HepG2 (cell line): ENCODE results near the gene ARHGAP33. TPM values are rescaled to one million over a fixed set of nuclear protein-coding genes. Genes with fewer than 3 reads are reported as not detected.
A peak's percentile ranks its signal among the peaks of the same experiment; 100 is the strongest.

Experiments
- NCOA2 ChIP-seq: sonication (generic); formaldehyde crosslinking; IDR thresholded peaks from 2 replicates; pipeline ENCODE4 v1.8.0; 2022; ENCODE audit warnings: inconsistent platforms
- NR2F2 ChIP-seq: IDR thresholded peaks from 2 replicates; pipeline ENCODE4 v1.6.1; 2012; ENCODE audit warnings: low read depth, inconsistent platforms, borderline replicate concordance
- WIZ ChIP-seq: sonication (generic); formaldehyde crosslinking; IDR thresholded peaks from 2 replicates; pipeline ENCODE4 v1.5.1; 2020; ENCODE audit warnings: mild to moderate bottlenecking, missing genetic modification reagents
- ZNF354B ChIP-seq: sonication (generic); formaldehyde crosslinking; IDR thresholded peaks from 2 replicates; pipeline ENCODE4 v1.8.0; 2022; ENCODE audit warnings: mild to moderate bottlenecking, missing genetic modification reagents
- ZNF556 ChIP-seq: sonication (generic); formaldehyde crosslinking; IDR thresholded peaks from 2 replicates; pipeline ENCODE4 v1.4.0; 2020; ENCODE audit warnings: mild to moderate bottlenecking, missing genetic modification reagents, borderline replicate concordance
- ZNF567 ChIP-seq: sonication (generic); formaldehyde crosslinking; IDR thresholded peaks from 2 replicates; pipeline ENCODE4 v1.8.1; 2023; ENCODE audit warnings: mild to moderate bottlenecking, missing genetic modification reagents, borderline replicate concordance
- ZNF737 ChIP-seq: sonication (generic); formaldehyde crosslinking; IDR thresholded peaks from 2 replicates; pipeline ENCODE4 v1.5.0; 2020; ENCODE audit warnings: missing genetic modification reagents, mild to moderate bottlenecking, borderline replicate concordance
- polyA plus RNA-seq, 8 experiments: library from polyadenylated mRNA; depleted of rRNA in 3 of 8; stranded (reverse) in 7 of 8; unstranded in 1 of 8; fragments of >200 nt; fragmentation: Illumina TruSeq in 4 of 8; extraction: Trizol in 4 of 8; gene quantifications; 2 replicates each; pipeline versions ENCODE4 v1.2.1 to v1.2.3, GENCODE V29; 2011 to 2016; ENCODE audit warnings: low read depth in 4 of 8, missing spikeins in 1 of 8, mixed read lengths in 1 of 8; ENCODE audit not compliant: insufficient read depth in 1 of 8
- total RNA-seq, 5 experiments: library from RNA; depleted of rRNA; stranded (reverse); fragments of >200 nt; fragmentation: Illumina TruSeq; extraction: Trizol; gene quantifications; 2 replicates each; pipeline ENCODE4 v1.2.3, GENCODE V29; 2016; ENCODE audit warnings: low read depth in 1 of 5
- TF ChIP-seq, protein P1 (sequence below): sonication (generic); formaldehyde crosslinking; IDR thresholded peaks from 2 replicates; pipeline ENCODE4 v1.5.0; 2020; ENCODE audit warnings: missing genetic modification reagents, mild to moderate bottlenecking, borderline replicate concordance
- TF ChIP-seq, protein P2 (sequence below): sonication (generic); formaldehyde crosslinking; IDR thresholded peaks from 2 replicates; pipeline ENCODE4 v1.5.0; 2020; ENCODE audit warnings: mild to moderate bottlenecking, missing genetic modification reagents, borderline replicate concordance
- TF ChIP-seq, protein P3 (sequence below): sonication (generic); formaldehyde crosslinking; IDR thresholded peaks from 2 replicates; pipeline ENCODE4 v1.4.0; 2020; ENCODE audit warnings: missing genetic modification reagents, borderline replicate concordance
- TF ChIP-seq, protein P4 (sequence below): IDR thresholded peaks from 2 replicates; pipeline ENCODE4 v1.6.1; 2016; ENCODE audit warnings: control low read depth

Gene ARHGAP33
- total and polyA plus RNA-seq, 2 of the 13 experiments (the other 11 are each of a cell fraction or from before 2014, with no cell fraction given): 1.3 to 2.7 TPM

DNA sequence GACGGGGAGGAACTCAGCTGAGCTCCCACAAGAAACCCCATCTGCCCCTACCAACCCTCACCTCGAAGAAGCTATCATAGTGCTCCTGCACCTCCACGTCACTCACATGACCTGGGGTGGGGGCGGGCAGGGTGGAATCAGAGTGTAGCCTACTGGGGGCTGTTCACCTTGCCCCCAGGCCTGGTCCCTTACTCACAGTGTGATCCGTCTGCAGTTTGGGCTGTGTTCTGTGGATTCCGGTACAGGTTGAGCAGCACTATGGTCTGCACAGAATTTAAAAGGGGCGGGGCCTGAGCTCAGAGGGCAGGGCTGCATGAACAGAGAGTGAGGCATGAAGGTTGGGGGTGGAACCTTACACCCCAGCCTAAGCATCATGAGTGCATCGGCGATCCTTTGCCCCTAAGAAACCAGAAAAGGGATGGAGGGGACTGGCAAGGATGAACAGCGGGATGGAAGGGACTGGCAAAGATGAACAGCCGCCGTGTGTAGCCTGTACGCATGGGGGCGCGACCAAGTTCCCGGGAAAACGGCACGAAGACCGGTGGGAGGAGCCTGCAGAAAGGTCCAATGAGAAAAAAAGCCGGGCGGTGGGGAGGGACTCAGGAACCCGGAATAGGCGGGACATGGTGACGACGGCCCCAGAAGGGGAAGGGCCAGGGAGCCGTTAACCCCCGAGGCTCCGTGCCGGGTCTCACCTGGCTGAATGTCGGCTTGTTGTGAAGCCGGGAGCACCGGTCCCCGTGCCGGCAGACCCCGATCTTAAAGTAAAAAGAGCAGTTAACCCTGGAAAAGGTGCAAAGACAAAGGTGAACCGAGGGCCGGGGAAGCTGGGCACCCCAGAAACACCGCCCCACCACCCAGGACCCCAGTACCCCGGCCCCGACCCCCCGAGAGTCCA, 30.7 kb upstream of the ARHGAP33 start (continued):
- TF ChIP-seq NCOA2 (CRISPR knock-in tag) (0 out of 2 replicates have a peak, but pooled peaks have one; percentile 7), ZNF567 (CRISPR knock-in tag) (no peak), ZNF354B (CRISPR knock-in tag) (no peak), WIZ (CRISPR knock-in tag) (no peak), ZNF737 (CRISPR knock-in tag) (no peak), NR2F2 (no peak), ZNF556 (no peak)
- TF ChIP-seq, protein P1, sequence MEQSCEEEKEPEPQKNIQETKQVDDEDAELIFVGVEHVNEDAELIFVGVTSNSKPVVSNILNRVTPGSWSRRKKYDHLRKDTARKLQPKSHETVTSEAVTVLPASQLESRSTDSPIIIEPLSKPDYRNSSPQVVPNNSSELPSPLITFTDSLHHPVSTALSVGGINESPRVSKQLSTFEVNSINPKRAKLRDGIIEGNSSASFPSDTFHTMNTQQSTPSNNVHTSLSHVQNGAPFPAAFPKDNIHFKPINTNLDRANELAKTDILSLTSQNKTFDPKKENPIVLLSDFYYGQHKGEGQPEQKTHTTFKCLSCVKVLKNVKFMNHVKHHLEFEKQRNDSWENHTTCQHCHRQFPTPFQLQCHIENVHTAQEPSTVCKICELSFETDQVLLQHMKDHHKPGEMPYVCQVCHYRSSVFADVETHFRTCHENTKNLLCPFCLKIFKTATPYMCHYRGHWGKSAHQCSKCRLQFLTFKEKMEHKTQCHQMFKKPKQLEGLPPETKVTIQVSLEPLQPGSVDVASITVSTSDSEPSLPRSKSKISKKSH (CRISPR knock-in tag): no peak
- TF ChIP-seq, protein P2, sequence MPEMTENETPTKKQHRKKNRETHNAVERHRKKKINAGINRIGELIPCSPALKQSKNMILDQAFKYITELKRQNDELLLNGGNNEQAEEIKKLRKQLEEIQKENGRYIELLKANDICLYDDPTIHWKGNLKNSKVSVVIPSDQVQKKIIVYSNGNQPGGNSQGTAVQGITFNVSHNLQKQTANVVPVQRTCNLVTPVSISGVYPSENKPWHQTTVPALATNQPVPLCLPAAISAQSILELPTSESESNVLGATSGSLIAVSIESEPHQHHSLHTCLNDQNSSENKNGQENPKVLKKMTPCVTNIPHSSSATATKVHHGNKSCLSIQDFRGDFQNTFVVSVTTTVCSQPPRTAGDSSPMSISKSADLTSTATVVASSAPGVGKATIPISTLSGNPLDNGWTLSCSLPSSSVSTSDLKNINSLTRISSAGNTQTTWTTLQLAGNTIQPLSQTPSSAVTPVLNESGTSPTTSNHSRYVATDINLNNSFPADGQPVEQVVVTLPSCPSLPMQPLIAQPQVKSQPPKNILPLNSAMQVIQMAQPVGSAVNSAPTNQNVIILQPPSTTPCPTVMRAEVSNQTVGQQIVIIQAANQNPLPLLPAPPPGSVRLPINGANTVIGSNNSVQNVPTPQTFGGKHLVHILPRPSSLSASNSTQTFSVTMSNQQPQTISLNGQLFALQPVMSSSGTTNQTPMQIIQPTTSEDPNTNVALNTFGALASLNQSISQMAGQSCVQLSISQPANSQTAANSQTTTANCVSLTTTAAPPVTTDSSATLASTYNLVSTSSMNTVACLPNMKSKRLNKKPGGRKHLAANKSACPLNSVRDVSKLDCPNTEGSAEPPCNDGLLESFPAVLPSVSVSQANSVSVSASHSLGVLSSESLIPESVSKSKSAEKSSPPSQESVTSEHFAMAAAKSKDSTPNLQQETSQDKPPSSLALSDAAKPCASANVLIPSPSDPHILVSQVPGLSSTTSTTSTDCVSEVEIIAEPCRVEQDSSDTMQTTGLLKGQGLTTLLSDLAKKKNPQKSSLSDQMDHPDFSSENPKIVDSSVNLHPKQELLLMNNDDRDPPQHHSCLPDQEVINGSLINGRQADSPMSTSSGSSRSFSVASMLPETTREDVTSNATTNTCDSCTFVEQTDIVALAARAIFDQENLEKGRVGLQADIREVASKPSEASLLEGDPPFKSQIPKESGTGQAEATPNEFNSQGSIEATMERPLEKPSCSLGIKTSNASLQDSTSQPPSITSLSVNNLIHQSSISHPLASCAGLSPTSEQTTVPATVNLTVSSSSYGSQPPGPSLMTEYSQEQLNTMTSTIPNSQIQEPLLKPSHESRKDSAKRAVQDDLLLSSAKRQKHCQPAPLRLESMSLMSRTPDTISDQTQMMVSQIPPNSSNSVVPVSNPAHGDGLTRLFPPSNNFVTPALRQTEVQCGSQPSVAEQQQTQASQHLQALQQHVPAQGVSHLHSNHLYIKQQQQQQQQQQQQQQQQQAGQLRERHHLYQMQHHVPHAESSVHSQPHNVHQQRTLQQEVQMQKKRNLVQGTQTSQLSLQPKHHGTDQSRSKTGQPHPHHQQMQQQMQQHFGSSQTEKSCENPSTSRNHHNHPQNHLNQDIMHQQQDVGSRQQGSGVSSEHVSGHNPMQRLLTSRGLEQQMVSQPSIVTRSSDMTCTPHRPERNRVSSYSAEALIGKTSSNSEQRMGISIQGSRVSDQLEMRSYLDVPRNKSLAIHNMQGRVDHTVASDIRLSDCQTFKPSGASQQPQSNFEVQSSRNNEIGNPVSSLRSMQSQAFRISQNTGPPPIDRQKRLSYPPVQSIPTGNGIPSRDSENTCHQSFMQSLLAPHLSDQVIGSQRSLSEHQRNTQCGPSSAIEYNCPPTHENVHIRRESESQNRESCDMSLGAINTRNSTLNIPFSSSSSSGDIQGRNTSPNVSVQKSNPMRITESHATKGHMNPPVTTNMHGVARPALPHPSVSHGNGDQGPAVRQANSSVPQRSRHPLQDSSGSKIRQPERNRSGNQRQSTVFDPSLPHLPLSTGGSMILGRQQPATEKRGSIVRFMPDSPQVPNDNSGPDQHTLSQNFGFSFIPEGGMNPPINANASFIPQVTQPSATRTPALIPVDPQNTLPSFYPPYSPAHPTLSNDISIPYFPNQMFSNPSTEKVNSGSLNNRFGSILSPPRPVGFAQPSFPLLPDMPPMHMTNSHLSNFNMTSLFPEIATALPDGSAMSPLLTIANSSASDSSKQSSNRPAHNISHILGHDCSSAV: no peak
- TF ChIP-seq, protein P3, sequence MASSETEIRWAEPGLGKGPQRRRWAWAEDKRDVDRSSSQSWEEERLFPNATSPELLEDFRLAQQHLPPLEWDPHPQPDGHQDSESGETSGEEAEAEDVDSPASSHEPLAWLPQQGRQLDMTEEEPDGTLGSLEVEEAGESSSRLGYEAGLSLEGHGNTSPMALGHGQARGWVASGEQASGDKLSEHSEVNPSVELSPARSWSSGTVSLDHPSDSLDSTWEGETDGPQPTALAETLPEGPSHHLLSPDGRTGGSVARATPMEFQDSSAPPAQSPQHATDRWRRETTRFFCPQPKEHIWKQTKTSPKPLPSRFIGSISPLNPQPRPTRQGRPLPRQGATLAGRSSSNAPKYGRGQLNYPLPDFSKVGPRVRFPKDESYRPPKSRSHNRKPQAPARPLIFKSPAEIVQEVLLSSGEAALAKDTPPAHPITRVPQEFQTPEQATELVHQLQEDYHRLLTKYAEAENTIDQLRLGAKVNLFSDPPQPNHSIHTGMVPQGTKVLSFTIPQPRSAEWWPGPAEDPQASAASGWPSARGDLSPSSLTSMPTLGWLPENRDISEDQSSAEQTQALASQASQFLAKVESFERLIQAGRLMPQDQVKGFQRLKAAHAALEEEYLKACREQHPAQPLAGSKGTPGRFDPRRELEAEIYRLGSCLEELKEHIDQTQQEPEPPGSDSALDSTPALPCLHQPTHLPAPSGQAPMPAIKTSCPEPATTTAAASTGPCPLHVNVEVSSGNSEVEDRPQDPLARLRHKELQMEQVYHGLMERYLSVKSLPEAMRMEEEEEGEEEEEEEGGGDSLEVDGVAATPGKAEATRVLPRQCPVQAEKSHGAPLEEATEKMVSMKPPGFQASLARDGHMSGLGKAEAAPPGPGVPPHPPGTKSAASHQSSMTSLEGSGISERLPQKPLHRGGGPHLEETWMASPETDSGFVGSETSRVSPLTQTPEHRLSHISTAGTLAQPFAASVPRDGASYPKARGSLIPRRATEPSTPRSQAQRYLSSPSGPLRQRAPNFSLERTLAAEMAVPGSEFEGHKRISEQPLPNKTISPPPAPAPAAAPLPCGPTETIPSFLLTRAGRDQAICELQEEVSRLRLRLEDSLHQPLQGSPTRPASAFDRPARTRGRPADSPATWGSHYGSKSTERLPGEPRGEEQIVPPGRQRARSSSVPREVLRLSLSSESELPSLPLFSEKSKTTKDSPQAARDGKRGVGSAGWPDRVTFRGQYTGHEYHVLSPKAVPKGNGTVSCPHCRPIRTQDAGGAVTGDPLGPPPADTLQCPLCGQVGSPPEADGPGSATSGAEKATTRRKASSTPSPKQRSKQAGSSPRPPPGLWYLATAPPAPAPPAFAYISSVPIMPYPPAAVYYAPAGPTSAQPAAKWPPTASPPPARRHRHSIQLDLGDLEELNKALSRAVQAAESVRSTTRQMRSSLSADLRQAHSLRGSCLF: no peak
- TF ChIP-seq, protein P4, sequence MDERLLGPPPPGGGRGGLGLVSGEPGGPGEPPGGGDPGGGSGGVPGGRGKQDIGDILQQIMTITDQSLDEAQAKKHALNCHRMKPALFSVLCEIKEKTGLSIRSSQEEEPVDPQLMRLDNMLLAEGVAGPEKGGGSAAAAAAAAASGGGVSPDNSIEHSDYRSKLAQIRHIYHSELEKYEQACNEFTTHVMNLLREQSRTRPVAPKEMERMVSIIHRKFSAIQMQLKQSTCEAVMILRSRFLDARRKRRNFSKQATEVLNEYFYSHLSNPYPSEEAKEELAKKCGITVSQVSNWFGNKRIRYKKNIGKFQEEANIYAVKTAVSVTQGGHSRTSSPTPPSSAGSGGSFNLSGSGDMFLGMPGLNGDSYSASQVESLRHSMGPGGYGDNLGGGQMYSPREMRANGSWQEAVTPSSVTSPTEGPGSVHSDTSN: no peak
